Mesendoderm (in vitro differentiated cells): ENCODE results near the gene LGR4.

ENCODE experiments used
- DNase-seq: peaks from one replicate; pipeline ENCODE4 v3.0.0; 2013
- H2AK5ac ChIP-seq: 2 replicates; pipeline ENCODE4 v1.6.1; 2013; ENCODE audit warnings: low read length, inconsistent platforms
- H2BK120ac ChIP-seq: 2 replicates; pipeline ENCODE4 v1.6.1; 2013; ENCODE audit warnings: low read depth, mild to moderate bottlenecking, low read length, moderate library complexity, mixed read lengths
- H2BK15ac ChIP-seq: replicated peaks from 2 replicates; pipeline ENCODE4 v1.6.1; 2013; ENCODE audit warnings: low read depth, mild to moderate bottlenecking, moderate library complexity
- H2BK5ac ChIP-seq: 2 replicates; pipeline ENCODE4 v1.6.1; 2013; ENCODE audit warnings: low read length, inconsistent platforms
- H3K18ac ChIP-seq: 2 replicates; pipeline ENCODE4 v1.6.1; 2013; ENCODE audit warnings: mild to moderate bottlenecking, low read length, mixed read lengths
- H3K23ac ChIP-seq: one replicate; pipeline ENCODE4 v1.6.1; 2013; ENCODE audit warnings: low read length
- H3K27ac ChIP-seq: 2 replicates; pipeline ENCODE4 v1.5.1; 2013; ENCODE audit warnings: low read depth, mild to moderate bottlenecking, inconsistent platforms, low read length, moderate library complexity
- H3K27me3 ChIP-seq: 2 replicates; pipeline ENCODE4 v1.6.1; 2013; ENCODE audit warnings: low read length, control low read depth, mild to moderate bottlenecking, inconsistent platforms; ENCODE audit not compliant: insufficient read depth, poor library complexity
- H3K36me3 ChIP-seq: 2 replicates; pipeline ENCODE4 v1.6.1; 2013; ENCODE audit warnings: low read length, inconsistent platforms; ENCODE audit not compliant: control insufficient read depth, insufficient read depth
- H3K4ac ChIP-seq: one replicate; pipeline ENCODE4 v1.6.1; 2013; ENCODE audit warnings: low read depth, mild to moderate bottlenecking, low read length, moderate library complexity
- H3K4me1 ChIP-seq: 2 replicates; pipeline ENCODE4 v1.6.1; 2013; ENCODE audit warnings: low read depth, low read length, inconsistent platforms; ENCODE audit not compliant: control insufficient read depth
- H3K4me2 ChIP-seq: 2 replicates; pipeline ENCODE4 v1.6.1; 2013; ENCODE audit warnings: low read length
- H3K4me3 ChIP-seq: 2 replicates; pipeline ENCODE4 v1.5.1; 2013; ENCODE audit warnings: mild to moderate bottlenecking, low read length
- H3K56ac ChIP-seq: one replicate; pipeline ENCODE4 v1.6.1; 2013; ENCODE audit warnings: low read length
- H3K79me1 ChIP-seq: 2 replicates; pipeline ENCODE4 v1.6.1; 2013; ENCODE audit warnings: low read length, inconsistent platforms
- H3K79me2 ChIP-seq: 2 replicates; pipeline ENCODE4 v1.6.1; 2013; ENCODE audit warnings: mild to moderate bottlenecking, low read length; ENCODE audit not compliant: control insufficient read depth, insufficient read depth
- H3K9ac ChIP-seq: 2 replicates; pipeline ENCODE4 v1.6.1; 2013; ENCODE audit warnings: low read length, inconsistent platforms
- H4K5ac ChIP-seq: one replicate; pipeline ENCODE4 v1.6.1; 2013; ENCODE audit warnings: low read length
- H4K8ac ChIP-seq: one replicate; pipeline ENCODE4 v1.6.1; 2013; ENCODE audit warnings: low read depth, mild to moderate bottlenecking, control low read depth, low read length, moderate library complexity
- WGBS: extraction: QIAGEN DNeasy Blood & Tissue Kit; methylation state at CpG from one replicate; pipeline ENCODE4 v1.1.7; 2013; ENCODE audit warnings: low lambda C conversion rate, missing lambda C conversion rate; ENCODE audit not compliant: insufficient coverage; ENCODE audit errors: extremely low coverage; 5-methylcytosine and 5-hydroxymethylcytosine counted together

Gene LGR4

GRCh38 chr11:27375370-27375769 lies 97.2 kb downstream of the LGR4 start:
- Histone ChIP-seq H3K23ac (no peak overlapping the region), H2BK15ac (no peak overlapping the region), H3K56ac (no peak overlapping the region), H4K8ac (no peak overlapping the region), H3K4me3 (no peak overlapping the region), H2BK120ac (no peak overlapping the region), H3K36me3 (no peaks in the 10 kb centered on the region), H3K9ac (no peak overlapping the region), H3K79me2 (no peaks in the 10 kb centered on the region), H2BK5ac (no peak overlapping the region), H3K4me1 (no peaks in the 10 kb centered on the region), H2AK5ac (no peak overlapping the region), H4K5ac (no peak overlapping the region), H3K79me1 (no peaks in the 10 kb centered on the region), H3K27me3 (no peaks in the 10 kb centered on the region), H3K4ac (no peak overlapping the region), H3K4me2 (no peak overlapping the region), H3K27ac (no peak overlapping the region), H3K18ac (no peak overlapping the region)
- no peak for DNase-seq
- no CpG with 5 or more reads among the region's 2 CpGs for WGBS

- Histone ChIP-seq H2BK120ac (no peak overlapping the region), H3K9ac (no peak overlapping the region), H3K27me3 (no peaks in the 10 kb centered on the region), H2BK5ac (no peak overlapping the region), H3K36me3 (no peaks in the 10 kb centered on the region), H3K79me1 (no peaks in the 10 kb centered on the region), H3K4me3 (no peak overlapping the region), H3K23ac (no peak overlapping the region), H2AK5ac (no peak overlapping the region), H3K4ac (no peak overlapping the region), H2BK15ac (no peak overlapping the region), H3K27ac (no peak overlapping the region), H4K8ac (no peak overlapping the region), H4K5ac (no peak overlapping the region), H3K4me1 (no peaks in the 10 kb centered on the region), H3K79me2 (no peaks in the 10 kb centered on the region), H3K56ac (no peak overlapping the region), H3K4me2 (no peak overlapping the region), H3K18ac (no peak overlapping the region)
- WGBS: no CpG with 5 or more reads among the region's 6 CpGs
- peak; percentile 50 for DNase-seq
Observed at GRCh38 chr11:27373856-27374602, 98.6 kb downstream of the LGR4 start.

GRCh38 chr11:27373392-27373791 lies 99.2 kb downstream of the LGR4 start:
- no peaks in the 10 kb centered on the region for H3K36me3 ChIP-seq
- DNase-seq: no peak
- no peaks in the 10 kb centered on the region for H3K79me2 ChIP-seq
- H3K56ac ChIP-seq: no peak overlapping the region
- no peak overlapping the region for H3K4ac ChIP-seq
- no peak overlapping the region for H3K18ac ChIP-seq
- no peak overlapping the region for H2BK120ac ChIP-seq
- H3K4me2 ChIP-seq: no peak overlapping the region
- H3K27me3 ChIP-seq: no peaks in the 10 kb centered on the region
- H3K27ac ChIP-seq: no peak overlapping the region
- no CpG with 5 or more reads among the region's 3 CpGs for WGBS
- no peaks in the 10 kb centered on the region for H3K4me1 ChIP-seq
- no peak overlapping the region for H3K9ac ChIP-seq
- H3K4me3 ChIP-seq: no peak overlapping the region
- no peak overlapping the region for H4K8ac ChIP-seq
- H3K79me1 ChIP-seq: no peaks in the 10 kb centered on the region
- H2BK5ac ChIP-seq: no peak overlapping the region
- no peak overlapping the region for H2AK5ac ChIP-seq
- no peak overlapping the region for H2BK15ac ChIP-seq
- H4K5ac ChIP-seq: no peak overlapping the region
- no peak overlapping the region for H3K23ac ChIP-seq

GRCh38 chr11:27372164-27372563 lies 100.4 kb downstream of the LGR4 start:
- Histone ChIP-seq H4K5ac (no peak overlapping the region), H3K4me3 (no peak overlapping the region), H3K23ac (no peak overlapping the region), H3K79me1 (no peaks in the 10 kb centered on the region), H3K27me3 (no peaks in the 10 kb centered on the region), H3K56ac (no peak overlapping the region), H2BK5ac (no peak overlapping the region), H3K79me2 (no peaks in the 10 kb centered on the region), H3K4me2 (no peak overlapping the region), H2AK5ac (no peak overlapping the region), H2BK15ac (no peak overlapping the region), H4K8ac (no peak overlapping the region), H3K4me1 (no peaks in the 10 kb centered on the region), H2BK120ac (no peak overlapping the region), H3K4ac (no peak overlapping the region), H3K36me3 (no peaks in the 10 kb centered on the region), H3K9ac (no peak overlapping the region), H3K27ac (no peak overlapping the region), H3K18ac (no peak overlapping the region)
- DNase-seq: no peak
- WGBS: no CpG with 5 or more reads among the region's 2 CpGs

- DNase-seq: no peak
- Histone ChIP-seq H2AK5ac (no peak overlapping the region), H3K79me1 (no peaks in the 10 kb centered on the region), H4K5ac (no peak overlapping the region), H4K8ac (no peak overlapping the region), H3K4me1 (no peaks in the 10 kb centered on the region), H3K4ac (no peak overlapping the region), H3K9ac (no peak overlapping the region), H3K36me3 (no peaks in the 10 kb centered on the region), H2BK5ac (no peak overlapping the region), H2BK120ac (no peak overlapping the region), H3K27me3 (no peaks in the 10 kb centered on the region), H3K56ac (no peak overlapping the region), H3K27ac (no peak overlapping the region), H3K79me2 (no peaks in the 10 kb centered on the region), H3K23ac (no peak overlapping the region), H3K18ac (no peak overlapping the region), H3K4me3 (no peak overlapping the region), H2BK15ac (no peak overlapping the region), H3K4me2 (no peak overlapping the region)
Observed at GRCh38 chr11:27371489-27371888, 101.1 kb downstream of the LGR4 start.

- no peak overlapping the region for H3K27ac ChIP-seq
- H3K18ac ChIP-seq: no peak overlapping the region
- H3K56ac ChIP-seq: peak overlapping the region; percentile 9
- H3K4ac ChIP-seq: no peak overlapping the region
- no peak overlapping the region for H2BK120ac ChIP-seq
- H3K79me1 ChIP-seq: no peaks in the 10 kb centered on the region
- no peaks in the 10 kb centered on the region for H3K36me3 ChIP-seq
- H4K8ac ChIP-seq: no peak overlapping the region
- H4K5ac ChIP-seq: no peak overlapping the region
- H3K27me3 ChIP-seq: no peaks in the 10 kb centered on the region
- no peak overlapping the region for H2BK5ac ChIP-seq
- no peak overlapping the region for H3K4me2 ChIP-seq
- no CpG with 5 or more reads among the region's 2 CpGs for WGBS
- H3K9ac ChIP-seq: no peak overlapping the region
- H3K79me2 ChIP-seq: no peaks in the 10 kb centered on the region
- no peak overlapping the region for H2AK5ac ChIP-seq
- H3K23ac ChIP-seq: no peak overlapping the region
- DNase-seq: peak; percentile 90
- no peak overlapping the region for H3K4me3 ChIP-seq
- no peaks in the 10 kb centered on the region for H3K4me1 ChIP-seq
- H2BK15ac ChIP-seq: no peak overlapping the region
Observed at GRCh38 chr11:27370374-27370773, 102.2 kb downstream of the LGR4 start.
